RWPE2 (cell line): ENCODE results near the gene ATG4D.

ENCODE experiments used
- ATAC-seq: fragments of 200-7000 bp; cut with Tn5 transposase; 3 replicates; pipeline ENCODE4 v1.9.1; 2021; ENCODE audit warnings: low read depth
- DNase-seq: peaks from one replicate; pipeline ENCODE4 v3.0.0-alpha.2; 2020; ENCODE audit warnings: low spot score
- H3K27ac ChIP-seq: fragments of 450-650 bp; 2 replicates; pipeline ENCODE4 v1.5.1; 2017; ENCODE audit warnings: mild to moderate bottlenecking; ENCODE audit not compliant: poor library complexity, severe bottlenecking
- H3K27me3 ChIP-seq: fragments of 250-450 bp; sonication (Bioruptor Pico); 2 replicates; pipeline ENCODE4 v1.5.1; 2021; ENCODE audit warnings: mild to moderate bottlenecking, moderate library complexity; ENCODE audit not compliant: insufficient read depth, poor library complexity, severe bottlenecking
- H3K36me3 ChIP-seq: fragments of 250-450 bp; sonication (Bioruptor Pico); 2 replicates; pipeline ENCODE4 v1.5.1; 2020; ENCODE audit warnings: low read depth, mild to moderate bottlenecking, moderate library complexity
- H3K4me1 ChIP-seq: fragments of 250-450 bp; sonication (Bioruptor Pico); 2 replicates; pipeline ENCODE4 v1.5.1; 2021; ENCODE audit warnings: mild to moderate bottlenecking, moderate library complexity; ENCODE audit not compliant: insufficient read depth, poor library complexity, severe bottlenecking
- H3K4me3 ChIP-seq: fragments of 250-450 bp; sonication (Bioruptor Pico); 2 replicates; pipeline ENCODE4 v1.5.1; 2021; ENCODE audit warnings: mild to moderate bottlenecking, moderate library complexity; ENCODE audit not compliant: severe bottlenecking
- H3K9me3 ChIP-seq: fragments of 250-450 bp; sonication (Bioruptor Pico); 2 replicates; pipeline ENCODE4 v1.5.1; 2021; ENCODE audit warnings: mild to moderate bottlenecking, moderate library complexity; ENCODE audit not compliant: severe bottlenecking
- CTCF ChIP-seq: fragments of 450-650 bp; IDR thresholded peaks from one replicate; pipeline ENCODE4 v1.5.1; 2017; ENCODE audit warnings: mild to moderate bottlenecking, moderate library complexity; ENCODE audit not compliant: poor library complexity, severe bottlenecking

ATG4D gene

GRCh38 chr19:10518444-10519361 is 25.0 kb upstream of the ATG4D start:
- no peak for ATAC-seq

GRCh38 chr19:10519421-10519820 is 24.3 kb upstream of the ATG4D start:
- no peak overlapping the region for H3K4me3 ChIP-seq
- ATAC-seq = no peak
- H3K27ac ChIP-seq = no peak overlapping the region
- no peaks in the 10 kb centered on the region for H3K27me3 ChIP-seq
- no peaks in the 10 kb centered on the region for H3K9me3 ChIP-seq
- peaks cover 3% of the 10 kb centered on the region for H3K4me1 ChIP-seq
- no peak for DNase-seq
- no peak for TF ChIP-seq CTCF
- no peaks in the 10 kb centered on the region for H3K36me3 ChIP-seq

More at GRCh38 chr19:10518444-10519361, 25.0 kb upstream of the ATG4D start:
- H3K36me3 ChIP-seq = no peaks in the 10 kb centered on the region
- no peak overlapping the region for H3K4me3 ChIP-seq
- H3K4me1 ChIP-seq = peaks cover 3% of the 10 kb centered on the region
- no peak for DNase-seq
- H3K9me3 ChIP-seq = no peaks in the 10 kb centered on the region
- peak overlapping the region; percentile 70 for H3K27ac ChIP-seq
- no peak for TF ChIP-seq CTCF
- H3K27me3 ChIP-seq = no peaks in the 10 kb centered on the region

- Histone ChIP-seq H3K4me3 (no peak overlapping the region), H3K27ac (peak overlapping the region; percentile 10), H3K9me3 (no peaks in the 10 kb centered on the region), H3K4me1 (peaks cover 3% of the 10 kb centered on the region), H3K27me3 (no peaks in the 10 kb centered on the region), H3K36me3 (no peaks in the 10 kb centered on the region)
- no peak for TF ChIP-seq CTCF
- DNase-seq (no peak), ATAC-seq (peak; percentile 50)
These were observed 22.9 kb upstream of the ATG4D start for GRCh38 chr19:10520652-10521318.

GRCh38 chr19:10521461-10522171 is 22.1 kb upstream of the ATG4D start:
- Histone ChIP-seq H3K27me3 (no peaks in the 10 kb centered on the region), H3K27ac (no peak overlapping the region), H3K4me3 (no peak overlapping the region), H3K9me3 (no peaks in the 10 kb centered on the region), H3K4me1 (peaks cover 3% of the 10 kb centered on the region), H3K36me3 (no peaks in the 10 kb centered on the region)
- no peak for DNase-seq
- ATAC-seq = no peak
- no peak for TF ChIP-seq CTCF
